OCI-LY7 (cell line): ENCODE measurements around the gene NBEAL2. TPM values are rescaled to one million over a fixed set of nuclear protein-coding genes. Genes with fewer than 3 reads are reported as not detected.

ENCODE experiments used
- BruUV-seq: library from RNA; stranded (reverse); fragments of 400-500 nt; replicated peaks from 2 replicates; lab custom pipeline; 2021; lab: Mats Ljungman, UMichigan
- CTCF ChIA-PET: fragments of 300-600 bp; sonication (Branson Sonifier 250); formaldehyde crosslinking; loops from one replicate; lab custom pipeline; 2022; ENCODE audit warnings: antibody characterized with exemption; ENCODE audit not compliant: unreplicated experiment; lab: Charles Lee
- POLR2A ChIA-PET: fragments of 300-600 bp; sonication (Branson Sonifier 250); formaldehyde crosslinking; loops from one replicate; lab custom pipeline; 2022; ENCODE audit warnings: antibody characterized with exemption; lab: Charles Lee
- DNase-seq: peaks from one replicate; pipeline ENCODE4 v3.0.0-alpha.2; 2015; ENCODE audit warnings: low spot score
- H2AFZ ChIP-seq: fragments of 200-600 bp; sonication (generic), shearing (Covaris generic); 2 replicates; pipeline ENCODE4 v1.6.1; 2014; ENCODE audit warnings: mild to moderate bottlenecking, antibody characterized with exemption, low read length, moderate library complexity
- H3K27ac ChIP-seq: fragments of 200-600 bp; sonication (generic); 2 replicates; pipeline ENCODE4 v1.5.1; 2014; ENCODE audit warnings: mixed run types, low read depth, mild to moderate bottlenecking, moderate library complexity, low read length, inconsistent platforms; ENCODE audit not compliant: poor library complexity, severe bottlenecking
- H3K36me3 ChIP-seq: fragments of 200-600 bp; sonication (generic); 2 replicates; pipeline ENCODE4 v1.6.1; 2014; ENCODE audit warnings: mild to moderate bottlenecking, antibody characterized with exemption, low read length, moderate library complexity, mixed read lengths; ENCODE audit not compliant: insufficient read depth
- H3K4me1 ChIP-seq: fragments of 200-600 bp; sonication (generic); 2 replicates; pipeline ENCODE4 v1.5.1; 2014; ENCODE audit warnings: mild to moderate bottlenecking, low read length; ENCODE audit not compliant: insufficient read depth, poor library complexity, severe bottlenecking
- H3K4me2 ChIP-seq: fragments of 200-600 bp; sonication (generic); 2 replicates; pipeline ENCODE4 v1.6.1; 2014; ENCODE audit warnings: mild to moderate bottlenecking, low read length
- H3K4me3 ChIP-seq: fragments of 200-600 bp; sonication (generic); 2 replicates; pipeline ENCODE4 v1.5.1; 2014; ENCODE audit warnings: mild to moderate bottlenecking, low read depth, low read length; ENCODE audit not compliant: poor library complexity, severe bottlenecking
- H3K79me2 ChIP-seq: fragments of 200-600 bp; sonication (generic); 2 replicates; pipeline ENCODE4 v1.6.1; 2016; ENCODE audit warnings: low read depth, mild to moderate bottlenecking, low read length, moderate library complexity, mixed read lengths; ENCODE audit not compliant: insufficient read depth
- H3K9me2 ChIP-seq: fragments of 200-600 bp; sonication (generic); 2 replicates; pipeline ENCODE4 v1.6.1; 2016; ENCODE audit warnings: mild to moderate bottlenecking, low read length, mixed read lengths; ENCODE audit not compliant: insufficient read depth
- H3K9me3 ChIP-seq: fragments of 200-600 bp; sonication (generic); 2 replicates; pipeline ENCODE4 v1.6.1; 2014; ENCODE audit warnings: mild to moderate bottlenecking, mixed run types, low read length, mixed read lengths
- H4K20me1 ChIP-seq: fragments of 200-600 bp; sonication (generic); 2 replicates; pipeline ENCODE4 v1.6.1; 2014; ENCODE audit warnings: mild to moderate bottlenecking, antibody characterized with exemption, low read length, moderate library complexity, mixed read lengths; ENCODE audit not compliant: insufficient read depth
- CTCF ChIP-seq: fragments of 200-600 bp; sonication (generic); conservative IDR thresholded peaks from 2 replicates; pipeline ENCODE4 v1.5.1; 2014; ENCODE audit warnings: mild to moderate bottlenecking, antibody characterized with exemption, low read length, moderate library complexity, mixed read lengths
- EZH2phosphoT487 ChIP-seq: fragments of 200-600 bp; sonication (generic); IDR thresholded peaks from 2 replicates; pipeline ENCODE4 v1.6.1; 2018; ENCODE audit warnings: low read depth, borderline replicate concordance, mild to moderate bottlenecking, mixed run types, antibody characterized with exemption, low read length, moderate library complexity, mixed read lengths
- intact Hi-C: fragments of 100-400 bp; cut with micrococcal nuclease; formaldehyde crosslinking; loops from one replicate; pipeline ENCODE4 v1.10.0; 2022; ENCODE audit not compliant: unreplicated experiment
- total RNA-seq, 2 experiments: library from RNA; depleted of rRNA in 1 of 2; stranded (reverse); fragments of >200 nt in 1 of 2; shearing (Covaris generic) in 1 of 2; gene quantifications; 2 replicates each; pipeline ENCODE4 v1.2.3, GENCODE V29; 2014 to 2022

NBEAL2 gene
- total RNA-seq, 2 experiments from 2014 or later, result 74.9 to 149 TPM

- Histone ChIP-seq H3K79me2 (peaks cover 64% of the 10 kb centered on the region), H3K4me2 (peak overlapping the region; percentile 75), H3K9me2 (no peaks in the 10 kb centered on the region), H3K4me3 (no peak overlapping the region), H2AFZ (no peak overlapping the region), H3K36me3 (peaks cover 27% of the 10 kb centered on the region), H4K20me1 (no peaks in the 10 kb centered on the region), H3K4me1 (peaks cover 88% of the 10 kb centered on the region), H3K27ac (no peak overlapping the region), H3K9me3 (no peaks in the 10 kb centered on the region)
- TF ChIP-seq EZH2phosphoT487 (no peak), CTCF (no peak)
- no TSS peak for BruUV-seq
- POLR2A ChIA-PET, result interaction anchor here (0.7 to 1.4 kb wide), 3 partner anchors 55 to 415 kb away, joined by 3 to 4 read pairs (median 3); no protein-coding TSS in a partner anchor
- intact Hi-C loops, result no loop called here
- CTCF ChIA-PET, result interaction anchor here (0.5 to 1.0 kb wide), 3 partner anchors 10 to 14 kb away, joined by 3 read pairs; no protein-coding TSS in a partner anchor
- no peak for DNase-seq
Observed at GRCh38 chr3:46984591-46985459, 5.4 kb downstream of the NBEAL2 start.

- Histone ChIP-seq H2AFZ (no peak overlapping the region), H3K36me3 (peaks cover 33% of the 10 kb centered on the region), H3K27ac (peak overlapping the region; percentile 72), H3K4me1 (peaks cover 95% of the 10 kb centered on the region), H3K4me2 (peak overlapping the region; percentile 75), H3K4me3 (peak overlapping the region; percentile 43), H3K9me2 (no peaks in the 10 kb centered on the region), H3K79me2 (peaks cover 57% of the 10 kb centered on the region; the same call in 1 of the 2 replicates), H3K9me3 (no peaks in the 10 kb centered on the region), H4K20me1 (no peaks in the 10 kb centered on the region)
- CTCF ChIA-PET, result interaction anchor here (0.5 kb wide), 1 partner anchor 13 kb away, joined by 3 read pairs; no protein-coding TSS in a partner anchor
- BruUV-seq, result no TSS peak
- TF ChIP-seq EZH2phosphoT487 (no peak), CTCF (no peak)
- no peak for DNase-seq
- POLR2A ChIA-PET, result interaction anchor here (0.7 to 1.4 kb wide), 2 partner anchors 55 to 414 kb away, joined by 3 to 4 read pairs; no protein-coding TSS in a partner anchor
- intact Hi-C loops, result no loop called here
Observed at GRCh38 chr3:46985588-46985987, 6.1 kb downstream of the NBEAL2 start.
